ENCODE measurements around the gene AQP12B. TPM values are rescaled to one million over a fixed set of nuclear protein-coding genes. Genes with fewer than 3 reads are reported as not detected.

The AQP12B gene
- total and polyA plus RNA-seq, 2 donors, result not detected

GRCh38 chr2:240713928-240714746 is 31.5 kb upstream of the AQP12B start:
- no peak for DNase-seq (ENCODE audit: extremely low spot score)
- no peak overlapping the region for H3K27ac ChIP-seq (ENCODE audit: low read depth)
- H3K36me3 ChIP-seq (ENCODE audit: insufficient read depth), result no peaks in the 10 kb centered on the region
- 74% methylated on average over 26 of the region's 26 CpGs for WGBS
- no peaks in the 10 kb centered on the region for H3K4me1 ChIP-seq (ENCODE audit: insufficient read depth)
- H3K4me3 ChIP-seq (ENCODE audit: low read depth, low read length), result no peak overlapping the region

- Histone ChIP-seq H3K36me3 (ENCODE audit: insufficient read depth) (no peaks in the 10 kb centered on the region), H3K4me1 (ENCODE audit: insufficient read depth) (no peaks in the 10 kb centered on the region), H3K4me3 (ENCODE audit: low read depth, low read length) (no peak overlapping the region), H3K27ac (ENCODE audit: low read depth) (no peak overlapping the region)
- no peak for DNase-seq (ENCODE audit: extremely low spot score)
- 89% methylated on average over 25 of the region's 25 CpGs for WGBS
Observed at GRCh38 chr2:240713071-240713927, 30.6 kb upstream of the AQP12B start.

GRCh38 chr2:240712121-240712520 is 29.4 kb upstream of the AQP12B start:
- no peaks in the 10 kb centered on the region for H3K36me3 ChIP-seq (ENCODE audit: insufficient read depth)
- no peak overlapping the region for H3K4me3 ChIP-seq (ENCODE audit: low read depth, low read length)
- WGBS, result 90% methylated on average over 9 of the region's 9 CpGs
- DNase-seq (ENCODE audit: extremely low spot score), result no peak
- H3K27ac ChIP-seq (ENCODE audit: low read depth), result no peak overlapping the region
- no peaks in the 10 kb centered on the region for H3K4me1 ChIP-seq (ENCODE audit: insufficient read depth)

GRCh38 chr2:240711701-240712100 is 29.0 kb upstream of the AQP12B start:
- 75% methylated on average over 5 of the region's 5 CpGs for WGBS
- no peaks in the 10 kb centered on the region for H3K36me3 ChIP-seq (ENCODE audit: insufficient read depth)
- no peaks in the 10 kb centered on the region for H3K4me1 ChIP-seq (ENCODE audit: insufficient read depth)
- no peak overlapping the region for H3K27ac ChIP-seq (ENCODE audit: low read depth)
- DNase-seq (ENCODE audit: extremely low spot score), result no peak
- no peak overlapping the region for H3K4me3 ChIP-seq (ENCODE audit: low read depth, low read length)

GRCh38 chr2:240711296-240711695 is 28.6 kb upstream of the AQP12B start:
- WGBS, result 88% methylated on average over 9 of the region's 9 CpGs
- no peaks in the 10 kb centered on the region for H3K4me1 ChIP-seq (ENCODE audit: insufficient read depth)
- no peak overlapping the region for H3K27ac ChIP-seq (ENCODE audit: low read depth)
- H3K4me3 ChIP-seq (ENCODE audit: low read depth, low read length), result no peak overlapping the region
- no peaks in the 10 kb centered on the region for H3K36me3 ChIP-seq (ENCODE audit: insufficient read depth)
- no peak for DNase-seq (ENCODE audit: extremely low spot score)

- DNase-seq (ENCODE audit: extremely low spot score), result no peak
- Histone ChIP-seq H3K36me3 (ENCODE audit: insufficient read depth) (no peaks in the 10 kb centered on the region), H3K4me3 (ENCODE audit: low read depth, low read length) (no peak overlapping the region), H3K27ac (ENCODE audit: low read depth) (no peak overlapping the region), H3K4me1 (ENCODE audit: insufficient read depth) (no peaks in the 10 kb centered on the region)
- 75% methylated on average over 7 of the region's 7 CpGs for WGBS
Observed at GRCh38 chr2:240708457-240708856, 25.8 kb upstream of the AQP12B start.

- Histone ChIP-seq H3K27ac (ENCODE audit: low read depth) (no peak overlapping the region), H3K36me3 (ENCODE audit: insufficient read depth) (no peaks in the 10 kb centered on the region), H3K4me3 (ENCODE audit: low read depth, low read length) (no peak overlapping the region), H3K4me1 (ENCODE audit: insufficient read depth) (no peaks in the 10 kb centered on the region)
- WGBS, result 61% methylated on average over 10 of the region's 10 CpGs
- no peak for DNase-seq (ENCODE audit: extremely low spot score)
Observed at GRCh38 chr2:240707821-240708220, 25.1 kb upstream of the AQP12B start.

- Histone ChIP-seq H3K4me1 (ENCODE audit: insufficient read depth) (no peaks in the 10 kb centered on the region), H3K4me3 (ENCODE audit: low read depth, low read length) (no peak overlapping the region), H3K36me3 (ENCODE audit: insufficient read depth) (no peaks in the 10 kb centered on the region), H3K27ac (ENCODE audit: low read depth) (no peak overlapping the region)
- WGBS, result 63% methylated on average over 15 of the region's 15 CpGs
- no peak for DNase-seq (ENCODE audit: extremely low spot score)
Observed at GRCh38 chr2:240707043-240707756, 24.5 kb upstream of the AQP12B start.

- H3K4me1 ChIP-seq (ENCODE audit: insufficient read depth), result no peaks in the 10 kb centered on the region
- 63% methylated on average over 12 of the region's 12 CpGs for WGBS
- DNase-seq (ENCODE audit: extremely low spot score), result no peak
Observed at GRCh38 chr2:240705204-240705791, 22.6 kb upstream of the AQP12B start.

GRCh38 chr2:240704651-240705050 is 22.0 kb upstream of the AQP12B start:
- DNase-seq (ENCODE audit: extremely low spot score), result no peak
- H3K36me3 ChIP-seq (ENCODE audit: insufficient read depth), result no peaks in the 10 kb centered on the region
- H3K4me1 ChIP-seq (ENCODE audit: insufficient read depth), result no peaks in the 10 kb centered on the region
- H3K4me3 ChIP-seq (ENCODE audit: low read depth, low read length), result no peak overlapping the region
- WGBS, result 68% methylated on average over 19 of the region's 19 CpGs
- no peak overlapping the region for H3K27ac ChIP-seq (ENCODE audit: low read depth)

More at GRCh38 chr2:240705204-240705791, 22.6 kb upstream of the AQP12B start:
- H3K36me3 ChIP-seq (ENCODE audit: insufficient read depth), result no peaks in the 10 kb centered on the region
- no peak overlapping the region for H3K27ac ChIP-seq (ENCODE audit: low read depth)
- no peak overlapping the region for H3K4me3 ChIP-seq (ENCODE audit: low read depth, low read length)

- Histone ChIP-seq H3K27ac (ENCODE audit: low read depth) (no peak overlapping the region), H3K36me3 (ENCODE audit: insufficient read depth) (no peaks in the 10 kb centered on the region), H3K4me3 (ENCODE audit: low read depth, low read length) (no peak overlapping the region), H3K4me1 (ENCODE audit: insufficient read depth) (no peaks in the 10 kb centered on the region)
- WGBS, result 72% methylated on average over 18 of the region's 18 CpGs
- no peak for DNase-seq (ENCODE audit: extremely low spot score)
Observed at GRCh38 chr2:240703417-240704341, 21.0 kb upstream of the AQP12B start.

GRCh38 chr2:240702640-240703011 is 19.9 kb upstream of the AQP12B start:
- Histone ChIP-seq H3K4me1 (ENCODE audit: insufficient read depth) (no peaks in the 10 kb centered on the region), H3K4me3 (ENCODE audit: low read depth, low read length) (no peak overlapping the region), H3K36me3 (ENCODE audit: insufficient read depth) (no peaks in the 10 kb centered on the region), H3K27ac (ENCODE audit: low read depth) (no peak overlapping the region)
- DNase-seq (ENCODE audit: extremely low spot score), result no peak
- 82% methylated on average over 9 of the region's 9 CpGs for WGBS

Measured in urinary bladder (tissue), 4 donors.